Ascending aorta (tissue), 2 donors: ENCODE data around the gene RYR3. TPM values are rescaled to one million over a fixed set of nuclear protein-coding genes. Genes with fewer than 3 reads are reported as not detected.

Source experiments
- DNase-seq, 2 donors: peaks; one replicate each; pipeline ENCODE4 v3.0.0-alpha.2; 2019; ENCODE audit warnings: low spot score in 2 of 2
- H3K27ac ChIP-seq, 2 donors: fragments of 200-600 bp; sonication (generic); one replicate each; pipeline ENCODE4 v1.5.1; 2016 to 2017; ENCODE audit warnings: mild to moderate bottlenecking in 1 of 2
- H3K27me3 ChIP-seq: fragments of 200-600 bp; sonication (generic); one replicate; pipeline ENCODE4 v1.5.1; 2017
- H3K36me3 ChIP-seq, 2 donors: fragments of 200-600 bp; sonication (generic); one replicate each; pipeline ENCODE4 v1.5.1; 2016
- H3K4me1 ChIP-seq, 2 donors: fragments of 200-600 bp; sonication (generic); one replicate each; pipeline ENCODE4 v1.5.1; 2016 to 2017; ENCODE audit warnings: mild to moderate bottlenecking in 1 of 2
- H3K4me3 ChIP-seq, 2 donors: fragments of 200-600 bp; sonication (generic); one replicate each; pipeline ENCODE4 v1.5.1; 2016 to 2017; ENCODE audit warnings: mild to moderate bottlenecking in 1 of 2
- H3K9me3 ChIP-seq, 2 donors: fragments of 200-600 bp; sonication (generic); one replicate each; pipeline ENCODE4 v1.5.1; 2016
- intact Hi-C: fragments of 100-400 bp; cut with DNase I; formaldehyde crosslinking; loops from one replicate; pipeline ENCODE4 v1.15.1; 2023
- total RNA-seq: library from RNA; depleted of rRNA; stranded (reverse); fragments of >200 nt; gene quantifications from one replicate; pipeline ENCODE4 v1.1.0, GENCODE V29; 2016
- TF ChIP-seq, protein P1 (sequence below), 3 experiments: fragments of 200-600 bp in 2 of 3; fragments of 450-650 bp in 1 of 3; sonication (generic) in 2 of 3; IDR thresholded peaks; one replicate each; pipeline ENCODE4 v1.5.1; 2016 to 2019; ENCODE audit warnings: antibody characterized with exemption in 3 of 3, mild to moderate bottlenecking in 1 of 3, moderate library complexity in 1 of 3

The RYR3 gene
- total RNA-seq, 1 donor from 2014 or later = 3.1 TPM

GRCh38 chr15:33782966-33783365 lies 472.2 kb downstream of the RYR3 start:
- Histone ChIP-seq H3K9me3 (no peaks in the 10 kb centered on the region), H3K4me1 (no peaks in the 10 kb centered on the region), H3K36me3 (no peaks in the 10 kb centered on the region), H3K27me3 (no peaks in the 10 kb centered on the region), H3K27ac (no peak overlapping the region), H3K4me3 (no peak overlapping the region)
- no peak for DNase-seq
- TF ChIP-seq, protein P1, sequence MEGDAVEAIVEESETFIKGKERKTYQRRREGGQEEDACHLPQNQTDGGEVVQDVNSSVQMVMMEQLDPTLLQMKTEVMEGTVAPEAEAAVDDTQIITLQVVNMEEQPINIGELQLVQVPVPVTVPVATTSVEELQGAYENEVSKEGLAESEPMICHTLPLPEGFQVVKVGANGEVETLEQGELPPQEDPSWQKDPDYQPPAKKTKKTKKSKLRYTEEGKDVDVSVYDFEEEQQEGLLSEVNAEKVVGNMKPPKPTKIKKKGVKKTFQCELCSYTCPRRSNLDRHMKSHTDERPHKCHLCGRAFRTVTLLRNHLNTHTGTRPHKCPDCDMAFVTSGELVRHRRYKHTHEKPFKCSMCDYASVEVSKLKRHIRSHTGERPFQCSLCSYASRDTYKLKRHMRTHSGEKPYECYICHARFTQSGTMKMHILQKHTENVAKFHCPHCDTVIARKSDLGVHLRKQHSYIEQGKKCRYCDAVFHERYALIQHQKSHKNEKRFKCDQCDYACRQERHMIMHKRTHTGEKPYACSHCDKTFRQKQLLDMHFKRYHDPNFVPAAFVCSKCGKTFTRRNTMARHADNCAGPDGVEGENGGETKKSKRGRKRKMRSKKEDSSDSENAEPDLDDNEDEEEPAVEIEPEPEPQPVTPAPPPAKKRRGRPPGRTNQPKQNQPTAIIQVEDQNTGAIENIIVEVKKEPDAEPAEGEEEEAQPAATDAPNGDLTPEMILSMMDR (IDR thresholded peaks at IDR 0.05) = no peak
- intact Hi-C loops = no loop called here

DNA sequence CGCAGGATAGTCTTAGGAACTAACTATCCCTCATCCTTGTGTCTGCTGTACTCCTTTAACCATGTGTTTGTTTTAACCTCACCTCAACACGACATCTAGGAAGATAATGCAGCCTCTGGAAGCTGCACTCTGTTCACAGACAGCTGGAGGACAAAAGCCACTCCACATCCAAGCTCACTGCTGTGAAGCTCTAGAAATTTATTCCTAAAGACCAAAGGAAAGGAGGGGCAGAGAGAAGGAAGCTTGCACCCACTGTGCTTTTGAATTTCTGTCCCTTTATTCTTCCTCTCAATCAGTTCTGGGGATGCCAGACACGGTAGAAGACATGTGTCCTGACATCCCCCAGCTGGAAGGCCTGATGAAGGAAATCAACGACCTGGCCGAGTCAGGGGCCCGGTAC lies 474.6 kb downstream of the RYR3 start:
- Histone ChIP-seq H3K9me3 (no peaks in the 10 kb centered on the region), H3K27ac (no peak overlapping the region), H3K4me3 (no peak overlapping the region), H3K4me1 (no peaks in the 10 kb centered on the region), H3K27me3 (no peaks in the 10 kb centered on the region), H3K36me3 (no peaks in the 10 kb centered on the region)
- DNase-seq = no peak
- intact Hi-C loops = no loop called here
- TF ChIP-seq, protein P1 (IDR thresholded peaks at IDR 0.05) = no peak

DNA sequence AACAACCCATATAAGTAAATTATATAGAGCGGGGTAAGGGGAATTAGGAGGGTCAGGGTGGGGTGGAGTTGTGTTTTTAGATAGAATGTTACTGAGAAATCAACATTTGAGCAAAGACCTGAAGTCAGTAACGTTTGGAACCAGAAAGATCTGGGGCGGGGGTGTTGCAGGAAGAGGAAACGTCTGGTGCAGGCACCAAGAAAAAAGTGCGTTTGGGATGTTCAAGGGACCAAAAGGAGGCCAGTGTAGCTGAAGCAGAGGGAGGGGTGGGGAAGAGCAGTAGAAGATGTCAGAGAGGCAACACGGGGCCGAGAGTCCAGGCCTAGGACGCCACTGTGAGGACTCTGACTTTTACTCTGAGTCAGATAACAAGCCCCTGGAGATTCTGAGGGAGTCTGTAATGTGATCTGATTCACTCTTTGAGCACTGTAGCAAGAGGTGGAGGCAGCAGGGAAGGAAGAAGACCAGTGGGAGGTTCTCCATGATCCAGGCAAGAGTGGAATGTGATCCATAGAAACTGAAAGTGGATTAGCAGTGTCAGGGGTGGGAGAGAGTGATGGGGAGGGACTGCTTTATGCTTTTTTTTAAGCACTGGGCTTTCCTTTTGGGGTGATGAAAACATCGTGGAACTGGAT lies 478.3 kb downstream of the RYR3 start:
- no peak for DNase-seq
- H3K4me1 ChIP-seq = no peaks in the 10 kb centered on the region
- TF ChIP-seq, protein P1 (IDR thresholded peaks at IDR 0.05) = no peak
- no peaks in the 10 kb centered on the region for H3K9me3 ChIP-seq
- H3K27ac ChIP-seq = no peak overlapping the region
- no peaks in the 10 kb centered on the region for H3K27me3 ChIP-seq
- H3K36me3 ChIP-seq = no peaks in the 10 kb centered on the region
- intact Hi-C loops = no loop called here
- H3K4me3 ChIP-seq = no peak overlapping the region

DNA sequence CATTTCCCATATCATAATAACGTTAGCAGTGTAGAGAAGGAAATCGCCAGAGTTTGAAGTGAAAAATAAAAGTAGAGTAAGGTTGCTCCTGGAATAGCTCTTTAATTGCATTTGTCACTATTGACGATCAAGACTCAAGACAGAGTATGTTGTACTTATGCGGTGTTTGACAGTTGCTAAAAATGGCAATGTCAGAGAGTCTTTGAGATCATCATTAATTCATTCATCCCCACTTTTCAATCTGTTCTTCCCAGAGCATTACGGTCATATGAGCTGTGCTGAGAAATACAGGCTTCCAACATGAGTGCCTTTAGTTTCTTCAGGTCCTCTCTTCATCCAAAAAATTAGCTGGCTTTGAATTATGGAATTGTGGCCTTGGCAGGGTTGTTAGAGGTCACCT lies 483.7 kb downstream of the RYR3 start:
- no peaks in the 10 kb centered on the region for H3K36me3 ChIP-seq
- DNase-seq = no peak
- no peaks in the 10 kb centered on the region for H3K9me3 ChIP-seq
- H3K4me3 ChIP-seq = no peak overlapping the region
- intact Hi-C loops = no loop called here
- TF ChIP-seq, protein P1 (IDR thresholded peaks at IDR 0.05) = no peak
- no peaks in the 10 kb centered on the region for H3K27me3 ChIP-seq
- H3K4me1 ChIP-seq = no peaks in the 10 kb centered on the region
- H3K27ac ChIP-seq = no peak overlapping the region

DNA sequence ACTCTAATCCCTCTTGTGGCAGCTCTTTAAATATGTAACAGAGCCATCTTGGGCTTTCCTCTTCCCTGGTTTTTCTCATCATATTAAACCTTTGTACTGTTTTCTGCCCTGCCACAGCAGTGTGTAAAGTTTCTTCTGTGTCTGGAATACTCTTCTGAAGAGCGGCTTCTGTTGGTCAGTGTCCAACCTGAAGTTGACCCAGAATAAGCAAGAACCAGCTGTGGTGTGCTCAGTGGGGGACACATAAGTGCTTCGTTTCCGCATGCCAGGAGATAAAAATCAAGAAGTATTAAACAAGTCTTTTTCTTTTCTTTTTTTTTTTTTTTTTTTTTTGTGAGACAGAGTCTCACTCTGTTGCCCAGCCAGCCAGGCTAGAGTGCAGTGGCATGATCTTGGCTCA lies 484.3 kb downstream of the RYR3 start:
- H3K9me3 ChIP-seq = no peaks in the 10 kb centered on the region
- no peak for DNase-seq
- intact Hi-C loops = no loop called here
- no peak overlapping the region for H3K27ac ChIP-seq
- H3K4me1 ChIP-seq = no peaks in the 10 kb centered on the region
- no peaks in the 10 kb centered on the region for H3K27me3 ChIP-seq
- no peaks in the 10 kb centered on the region for H3K36me3 ChIP-seq
- no peak overlapping the region for H3K4me3 ChIP-seq
- TF ChIP-seq, protein P1 (IDR thresholded peaks at IDR 0.05) = no peak

DNA sequence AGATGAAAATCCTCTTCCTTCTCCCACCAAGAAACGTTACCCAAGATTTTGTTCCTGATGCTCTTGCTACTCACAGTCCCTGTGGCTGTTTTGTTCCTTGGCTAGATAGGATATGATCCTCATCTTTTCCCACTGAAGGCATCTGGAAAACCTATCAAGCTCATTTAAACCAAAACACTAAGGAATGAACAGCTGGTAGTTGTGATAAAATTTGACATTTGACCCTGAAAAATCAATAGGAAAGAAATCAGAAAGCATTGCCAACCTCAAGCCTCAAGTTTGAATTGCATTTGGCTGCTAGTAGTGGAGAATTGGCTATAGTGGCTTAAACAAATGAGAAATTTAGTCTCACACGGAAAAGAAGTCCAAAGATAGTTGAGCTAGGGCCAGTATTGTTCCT lies 486.9 kb downstream of the RYR3 start:
- TF ChIP-seq, protein P1 (IDR thresholded peaks at IDR 0.05) = no peak
- Histone ChIP-seq H3K9me3 (no peaks in the 10 kb centered on the region), H3K27me3 (no peaks in the 10 kb centered on the region), H3K4me3 (no peak overlapping the region), H3K4me1 (no peaks in the 10 kb centered on the region), H3K27ac (no peak overlapping the region), H3K36me3 (no peaks in the 10 kb centered on the region)
- intact Hi-C loops = no loop called here
- DNase-seq = no peak
